ENCODE measurements around the gene AKR1C1.
"Not testable (repeated sequence)": the region's sequence is repeated elsewhere in the genome, so short reads cannot be mapped to it uniquely, and the experiment has no call there.

The AKR1C1 gene

GRCh38 chr10:4947635-4948596 lies 15.3 kb upstream of the AKR1C1 start:
- no peak for DNase-seq

DNA sequence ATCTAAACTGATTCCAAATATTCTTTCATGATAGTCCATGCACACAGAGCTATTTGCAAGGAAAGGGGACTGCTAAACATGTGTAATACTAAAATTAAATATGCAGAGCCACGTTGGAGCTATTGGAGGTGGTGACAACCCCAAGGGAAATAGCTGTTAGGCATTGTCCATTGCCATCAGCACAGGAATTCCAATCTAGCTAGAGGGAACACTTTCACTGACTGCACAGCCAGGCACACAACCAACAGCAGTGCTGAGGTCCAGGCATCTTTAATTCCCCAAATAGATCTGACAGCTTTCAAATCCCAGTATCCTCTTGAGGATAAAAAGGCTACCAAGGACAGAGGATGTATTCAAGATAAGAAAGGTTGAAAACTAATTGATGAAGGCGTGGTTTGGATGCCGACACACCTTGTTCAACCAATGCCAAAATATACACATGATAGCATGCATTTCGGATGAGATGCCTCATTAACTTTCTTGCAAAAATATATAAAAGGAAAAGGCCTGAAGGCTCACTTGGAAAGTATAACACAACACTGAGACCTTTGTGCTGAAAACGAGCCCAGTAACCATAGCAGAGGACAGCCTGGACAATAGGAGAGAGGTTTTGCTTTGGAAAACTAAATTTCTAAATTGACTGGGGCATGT lies 11.6 kb upstream of the AKR1C1 start:
- DNase-seq: not testable (repeated sequence)

DNA sequence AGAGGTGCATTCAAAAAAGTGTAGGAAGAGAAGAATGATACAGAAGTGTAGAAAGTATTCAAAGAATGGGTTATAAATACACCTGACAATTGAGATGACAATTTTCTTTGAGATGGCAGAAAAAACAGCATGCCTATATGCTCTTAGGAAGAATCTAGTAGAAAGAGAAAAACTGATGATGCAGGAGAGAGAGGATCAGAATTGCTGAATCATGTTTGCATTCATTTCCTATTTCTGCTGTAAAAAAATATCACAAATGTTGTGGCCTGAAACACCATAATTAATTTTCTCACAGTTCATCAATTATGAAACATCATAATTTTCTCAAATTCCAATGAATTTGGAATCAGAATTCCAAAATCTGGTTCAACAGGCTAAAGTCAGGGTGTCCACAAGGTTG lies 9.8 kb upstream of the AKR1C1 start:
- no peak for DNase-seq

GRCh38 chr10:4956088-4956487 lies 7.1 kb upstream of the AKR1C1 start:
- not testable (repeated sequence) for DNase-seq

DNA sequence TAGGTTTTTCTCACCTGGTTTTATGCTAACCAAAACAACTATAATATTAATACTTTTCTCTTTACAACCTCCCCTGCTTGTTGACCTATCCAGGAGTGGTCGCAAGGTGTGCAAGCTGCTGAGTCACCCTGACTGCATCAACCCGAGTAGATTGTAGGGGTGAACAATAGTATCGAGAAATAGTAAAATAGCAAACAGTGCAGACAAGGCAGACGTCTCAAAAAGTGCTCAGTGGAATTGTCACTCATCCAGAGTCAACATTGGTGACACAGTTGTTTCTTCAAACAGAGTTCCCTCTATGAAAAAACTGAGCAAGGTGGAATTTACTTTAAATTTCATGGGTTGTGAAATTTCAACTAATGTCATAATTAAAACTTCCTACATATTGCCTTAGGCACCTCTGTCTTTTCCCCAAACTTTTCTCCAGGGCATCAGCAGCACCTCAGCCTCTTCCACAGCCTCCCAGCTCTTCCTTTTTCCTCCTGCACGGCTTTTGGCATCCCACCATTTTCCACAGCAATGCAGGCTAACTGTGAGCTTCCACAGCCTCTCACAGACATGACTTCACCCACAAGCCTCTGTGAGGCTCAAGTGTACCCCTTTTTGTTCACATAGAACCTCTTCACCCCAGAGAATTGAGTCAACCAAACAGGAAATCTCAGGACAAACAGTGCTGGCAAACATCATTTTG lies 6.1 kb upstream of the AKR1C1 start:
- DNase-seq: not testable (repeated sequence)

DNA sequence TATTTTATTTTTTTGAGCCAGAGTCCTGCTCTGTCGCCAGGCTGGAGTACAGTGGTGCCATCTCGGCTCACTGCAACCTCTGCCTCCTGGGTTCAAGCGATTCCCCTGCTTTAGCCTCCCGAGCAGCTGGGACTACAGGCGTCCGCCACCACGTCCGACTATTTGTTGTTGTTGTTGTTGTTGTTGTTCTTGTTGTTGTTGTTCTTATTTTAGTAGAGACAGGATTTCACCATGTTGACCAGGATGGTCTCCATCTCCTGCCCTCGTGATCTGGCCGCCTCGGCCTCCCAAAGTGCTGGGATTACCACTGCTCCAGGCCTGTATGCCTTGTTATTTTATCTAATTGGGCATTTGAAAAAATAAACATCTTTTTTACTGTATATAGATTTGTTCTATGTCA lies 1.7 kb upstream of the AKR1C1 start:
- DNase-seq: not testable (repeated sequence)

- not testable (repeated sequence) for DNase-seq
Measured at GRCh38 chr10:4962308-4962707, 907 bp upstream of the AKR1C1 start.

- DNase-seq: not testable (repeated sequence)
Measured at GRCh38 chr10:4963815-4964154, 570 bp downstream of the AKR1C1 start.

- DNase-seq: not testable (repeated sequence)
Measured at GRCh38 chr10:4965763-4966162, 2.5 kb downstream of the AKR1C1 start.

- DNase-seq: not testable (repeated sequence)
Measured at GRCh38 chr10:4967189-4967588, 4.0 kb downstream of the AKR1C1 start.

GRCh38 chr10:4969289-4969688 lies 6.1 kb downstream of the AKR1C1 start:
- not testable (repeated sequence) for DNase-seq

DNA sequence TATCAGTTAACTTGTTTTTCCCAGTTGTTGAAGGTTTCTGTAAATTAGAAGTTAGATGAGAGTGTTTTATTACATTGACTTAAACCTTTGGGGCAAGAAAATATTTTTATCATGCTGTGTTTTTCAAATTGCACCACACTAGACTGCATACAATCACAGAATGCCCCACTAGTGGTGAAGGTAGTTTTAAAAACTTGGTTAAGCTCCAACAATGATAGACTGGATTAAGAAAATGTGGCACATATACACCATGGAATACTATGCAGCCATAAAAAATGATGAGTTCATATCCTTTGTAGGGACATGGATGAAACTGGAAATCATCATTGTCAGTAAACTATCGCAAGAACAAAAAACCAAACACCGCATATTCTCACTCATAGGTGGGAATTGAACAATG lies 7.1 kb downstream of the AKR1C1 start:
- not testable (repeated sequence) for DNase-seq

DNA sequence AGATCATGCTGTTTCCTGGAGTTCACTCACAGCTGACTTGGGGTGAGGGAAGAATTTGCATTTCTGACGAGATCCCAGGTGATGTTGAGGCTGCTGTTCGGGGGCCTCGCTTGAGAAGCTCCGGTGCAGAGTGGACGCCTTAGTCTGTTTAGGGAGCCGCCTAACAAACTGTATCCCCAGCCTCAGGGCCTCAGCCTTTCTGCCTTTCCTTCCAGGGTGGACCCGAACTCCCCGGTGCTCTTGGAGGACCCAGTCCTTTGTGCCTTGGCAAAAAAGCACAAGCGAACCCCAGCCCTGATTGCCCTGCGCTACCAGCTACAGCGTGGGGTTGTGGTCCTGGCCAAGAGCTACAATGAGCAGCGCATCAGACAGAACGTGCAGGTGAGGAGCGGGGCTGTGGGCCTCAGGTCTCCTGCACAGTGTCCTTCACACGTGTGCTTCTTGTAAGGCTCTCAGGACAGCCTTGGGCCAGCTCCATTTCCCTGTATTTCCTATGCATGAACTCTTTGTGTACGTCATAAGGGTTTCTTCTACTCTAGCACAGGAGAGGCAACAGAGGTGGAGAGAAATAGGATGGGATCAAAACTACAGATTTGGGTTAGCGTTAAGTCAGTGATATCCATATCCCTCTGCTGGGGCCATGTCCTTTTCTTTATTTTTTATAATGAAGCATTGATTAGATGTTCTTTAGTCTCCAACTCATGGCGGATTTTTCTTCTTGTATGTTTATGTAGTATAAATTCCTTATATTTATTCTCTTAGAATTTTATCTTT lies 9.3 kb downstream of the AKR1C1 start:
- not testable (repeated sequence) for DNase-seq

DNA sequence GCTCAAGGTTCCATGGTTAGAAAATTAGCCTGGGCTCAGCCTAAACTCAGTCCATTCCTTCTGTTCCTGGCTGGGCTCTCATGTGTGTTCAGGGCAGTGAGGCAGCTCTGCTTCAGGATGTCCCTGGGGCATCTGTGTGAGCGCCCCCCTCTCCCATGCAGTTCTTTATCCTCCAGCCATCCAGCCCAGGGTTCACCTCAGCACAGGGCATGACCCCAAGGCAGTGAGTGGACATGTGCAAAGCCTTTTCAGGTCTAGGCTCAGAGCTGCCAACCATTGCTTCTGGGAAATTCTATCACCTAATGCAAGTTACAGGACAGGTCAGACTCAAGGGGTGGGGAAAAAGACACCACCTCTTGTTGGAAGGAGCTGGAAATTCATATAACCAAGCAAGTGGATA lies 10.1 kb downstream of the AKR1C1 start:
- not testable (repeated sequence) for DNase-seq

DNA sequence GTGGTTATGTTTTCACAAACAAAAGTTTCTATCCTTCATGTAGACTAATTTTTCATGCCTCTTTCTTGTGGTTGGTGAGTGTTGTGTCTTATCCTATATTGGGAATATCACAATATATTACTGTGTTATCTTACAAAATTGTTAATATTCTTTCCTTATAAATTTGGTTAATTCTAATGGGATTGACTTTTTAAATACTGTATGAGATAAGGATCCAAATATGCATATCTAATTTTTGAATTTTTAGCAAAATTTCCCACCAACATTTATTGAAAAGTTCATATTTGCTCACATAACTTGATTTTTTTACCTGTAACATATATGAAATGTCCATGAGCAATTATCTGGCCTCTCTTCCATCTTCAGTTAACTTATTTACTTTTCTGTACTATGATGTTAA lies 11.2 kb downstream of the AKR1C1 start:
- DNase-seq: not testable (repeated sequence)

GRCh38 chr10:4977025-4977424 lies 13.8 kb downstream of the AKR1C1 start:
- DNase-seq: no peak

- no peak for DNase-seq
Measured at GRCh38 chr10:4978870-4979269, 15.7 kb downstream of the AKR1C1 start.

GRCh38 chr10:4980793-4981192 lies 17.6 kb downstream of the AKR1C1 start:
- no peak for DNase-seq

DNA sequence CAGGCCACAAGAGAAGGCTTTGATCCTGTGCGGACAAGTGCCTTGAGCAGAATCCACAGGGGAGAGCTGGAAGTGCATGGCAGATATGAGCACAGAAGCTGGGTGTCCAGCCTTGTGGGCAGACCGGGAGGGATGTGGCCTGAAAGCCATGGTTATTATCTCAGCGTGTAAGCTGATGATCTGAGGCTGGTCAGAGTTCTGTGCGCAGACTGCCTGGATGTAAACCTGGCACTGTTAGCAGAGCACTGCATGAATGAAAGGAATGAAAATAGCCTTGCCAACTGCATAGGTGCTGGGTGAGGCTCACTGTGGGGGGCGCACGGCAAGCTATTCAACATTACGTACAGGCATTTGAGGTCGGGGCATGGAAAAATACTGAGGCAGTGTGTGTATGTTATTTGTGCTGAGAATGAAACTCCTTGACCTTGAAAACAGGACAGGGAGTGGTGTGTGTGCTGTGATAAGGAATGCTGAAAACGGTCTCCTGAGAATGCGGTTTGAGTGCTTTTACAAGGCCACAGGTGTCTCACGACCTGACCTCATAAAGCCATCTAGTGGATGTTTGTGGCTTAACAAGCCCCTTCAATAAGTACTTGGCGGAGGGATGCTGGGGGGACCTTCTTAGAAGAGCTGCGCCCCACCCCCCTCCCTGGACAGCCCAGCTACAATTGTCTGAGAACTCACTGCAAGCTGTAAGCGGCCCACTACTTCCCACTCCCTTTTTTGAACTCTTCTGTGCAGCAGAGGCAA lies 18.7 kb downstream of the AKR1C1 start:
- DNase-seq: no peak

DNA sequence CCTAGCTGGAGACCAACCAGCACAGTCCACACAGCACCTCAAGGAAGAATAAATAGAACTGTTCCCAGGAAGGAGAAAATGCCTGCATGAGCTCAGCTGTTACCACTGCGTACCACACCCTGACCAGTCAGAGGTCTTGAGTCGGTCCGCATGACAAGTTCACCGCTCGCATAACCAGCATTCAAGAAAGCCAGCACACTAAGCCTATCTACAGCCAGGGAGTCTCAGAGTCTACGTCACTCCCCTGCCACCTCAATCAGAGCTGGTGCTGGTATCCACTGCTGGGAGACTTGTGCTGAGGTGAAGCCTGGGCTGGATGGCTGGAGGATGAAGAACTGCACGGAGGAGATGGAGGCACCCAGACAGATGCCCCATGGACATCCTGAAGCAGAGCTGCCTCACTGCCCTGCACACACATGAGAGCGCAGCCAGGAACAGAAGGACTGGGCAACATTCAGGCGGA lies 19.6 kb downstream of the AKR1C1 start:
- no peak for DNase-seq

DNA sequence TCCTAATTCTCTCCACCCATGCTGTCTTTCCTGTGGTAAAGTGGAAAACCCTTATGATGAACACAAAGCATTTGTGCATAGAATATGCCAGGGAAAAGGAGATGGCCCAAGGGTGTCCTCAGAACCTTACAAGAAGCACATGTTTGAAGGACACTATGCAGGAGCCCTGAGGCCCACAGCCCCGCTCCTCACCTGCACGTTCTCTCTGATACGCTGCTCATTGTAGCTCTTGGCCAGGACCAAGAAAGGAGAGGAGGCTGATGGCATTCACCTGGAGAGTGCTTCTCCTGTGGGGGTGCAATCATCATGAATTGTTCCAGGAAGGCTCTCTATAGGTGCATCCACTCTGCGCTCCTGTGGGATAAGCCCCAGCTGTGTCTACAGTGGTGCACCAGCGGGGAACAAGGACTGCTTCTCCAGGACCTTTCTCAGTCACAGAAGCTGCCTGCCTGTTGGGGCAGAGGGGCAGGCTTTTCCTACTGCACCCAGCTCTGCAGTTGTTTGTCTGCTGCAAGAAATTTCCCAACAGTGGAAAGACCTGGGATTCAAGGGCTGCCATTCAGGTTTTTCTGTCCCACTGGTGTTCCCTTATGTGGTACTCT lies 20.5 kb downstream of the AKR1C1 start:
- no peak for DNase-seq

Measured in NCI-H1436 (cell line).